Astrocyte of the cerebellum (primary cell): ENCODE results near the gene IGSF9B.

Experiments
- DNase-seq: peaks from one replicate; pipeline ENCODE4 v3.0.0-alpha.2; 2011; ENCODE audit warnings: low read depth
- H3K4me3 ChIP-seq: 2 replicates; pipeline ENCODE4 v1.5.1; 2011; ENCODE audit warnings: mild to moderate bottlenecking, low read depth, low read length, moderate library complexity
- CTCF ChIP-seq: IDR thresholded peaks from 2 replicates; pipeline ENCODE4 v1.5.1; 2012; ENCODE audit warnings: low read length, low read depth, moderate library complexity, mild to moderate bottlenecking; ENCODE audit errors: missing control alignments
- in situ Hi-C: cut with HindIII; loops from 2 replicates; pipeline ENCODE4 v1.10.0; 2017; ENCODE audit warnings: low sequenced_read_pairs

The IGSF9B gene

GRCh38 chr11:133918608-133919260 lies 38.0 kb downstream of the IGSF9B start:
- H3K4me3 ChIP-seq: no peak overlapping the region
- DNase-seq: no peak
- no peak for TF ChIP-seq CTCF
- in situ Hi-C loops: no loop called here

GRCh38 chr11:133917921-133918607 lies 38.7 kb downstream of the IGSF9B start:
- DNase-seq: no peak
- in situ Hi-C loops: no loop called here
- no peak for TF ChIP-seq CTCF
- no peak overlapping the region for H3K4me3 ChIP-seq

GRCh38 chr11:133916784-133917440 lies 39.9 kb downstream of the IGSF9B start:
- no peak overlapping the region for H3K4me3 ChIP-seq
- TF ChIP-seq CTCF: no peak
- in situ Hi-C loops: no loop called here
- no peak for DNase-seq

- no peak for TF ChIP-seq CTCF
- in situ Hi-C loops: no loop called here
- no peak for DNase-seq
- no peak overlapping the region for H3K4me3 ChIP-seq
These were observed 43.0 kb downstream of the IGSF9B start for GRCh38 chr11:133913761-133914160.

- in situ Hi-C loops: no loop called here
- H3K4me3 ChIP-seq: no peak overlapping the region
- TF ChIP-seq CTCF: peak; percentile 21
- no peak for DNase-seq
These were observed 45.6 kb downstream of the IGSF9B start for GRCh38 chr11:133911171-133911570.

GRCh38 chr11:133910101-133910500 lies 46.7 kb downstream of the IGSF9B start:
- no peak for DNase-seq
- H3K4me3 ChIP-seq: no peak overlapping the region
- no peak for TF ChIP-seq CTCF
- in situ Hi-C loops: no loop called here
